WI38 (cell line): Measurements from ENCODE around the gene PDE4D.

Source experiments
- H3K4me3 ChIP-seq: 2 replicates; pipeline ENCODE4 v1.5.1; 2011; ENCODE audit warnings: low read depth, mild to moderate bottlenecking, control low read depth, low read length
- TF ChIP-seq, protein P1 (sequence below): IDR thresholded peaks from 2 replicates; pipeline ENCODE4 v1.5.1; 2012; ENCODE audit warnings: low read depth, mild to moderate bottlenecking, control low read depth, low read length

PDE4D gene

DNA sequence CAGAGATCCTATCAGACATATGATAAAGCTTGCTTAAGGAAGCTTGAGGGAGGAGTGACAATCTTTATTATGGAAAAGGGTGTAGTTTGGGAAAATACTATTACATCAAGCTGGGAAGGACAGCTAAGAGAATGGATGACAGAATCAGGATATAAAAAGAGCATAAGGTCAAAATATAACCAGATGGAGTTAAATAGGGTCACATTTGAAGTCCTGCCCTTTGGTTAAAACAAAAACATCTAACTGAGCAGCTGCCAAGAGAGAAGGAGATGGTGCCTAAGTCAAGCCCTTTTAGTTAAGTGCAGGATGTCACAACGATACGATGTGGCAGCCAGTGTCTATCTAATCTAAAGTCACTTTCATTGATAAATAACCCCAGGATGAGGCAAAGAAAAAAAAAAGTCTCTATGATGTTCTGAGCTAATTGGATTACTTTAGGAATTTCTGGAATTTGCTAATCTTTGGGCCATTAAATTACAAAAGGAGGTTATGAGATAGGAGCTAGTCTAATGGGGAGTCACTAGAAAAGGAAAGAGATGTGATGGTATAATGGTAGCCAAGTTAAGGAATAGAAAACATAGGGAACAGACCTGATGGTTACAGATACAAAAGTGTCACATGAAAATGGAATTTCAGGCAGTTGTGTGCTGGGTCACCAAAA lies 365.2 kb downstream of the PDE4D start:
- no peak overlapping the region for H3K4me3 ChIP-seq
- TF ChIP-seq, protein P1, sequence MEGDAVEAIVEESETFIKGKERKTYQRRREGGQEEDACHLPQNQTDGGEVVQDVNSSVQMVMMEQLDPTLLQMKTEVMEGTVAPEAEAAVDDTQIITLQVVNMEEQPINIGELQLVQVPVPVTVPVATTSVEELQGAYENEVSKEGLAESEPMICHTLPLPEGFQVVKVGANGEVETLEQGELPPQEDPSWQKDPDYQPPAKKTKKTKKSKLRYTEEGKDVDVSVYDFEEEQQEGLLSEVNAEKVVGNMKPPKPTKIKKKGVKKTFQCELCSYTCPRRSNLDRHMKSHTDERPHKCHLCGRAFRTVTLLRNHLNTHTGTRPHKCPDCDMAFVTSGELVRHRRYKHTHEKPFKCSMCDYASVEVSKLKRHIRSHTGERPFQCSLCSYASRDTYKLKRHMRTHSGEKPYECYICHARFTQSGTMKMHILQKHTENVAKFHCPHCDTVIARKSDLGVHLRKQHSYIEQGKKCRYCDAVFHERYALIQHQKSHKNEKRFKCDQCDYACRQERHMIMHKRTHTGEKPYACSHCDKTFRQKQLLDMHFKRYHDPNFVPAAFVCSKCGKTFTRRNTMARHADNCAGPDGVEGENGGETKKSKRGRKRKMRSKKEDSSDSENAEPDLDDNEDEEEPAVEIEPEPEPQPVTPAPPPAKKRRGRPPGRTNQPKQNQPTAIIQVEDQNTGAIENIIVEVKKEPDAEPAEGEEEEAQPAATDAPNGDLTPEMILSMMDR: no peak

DNA sequence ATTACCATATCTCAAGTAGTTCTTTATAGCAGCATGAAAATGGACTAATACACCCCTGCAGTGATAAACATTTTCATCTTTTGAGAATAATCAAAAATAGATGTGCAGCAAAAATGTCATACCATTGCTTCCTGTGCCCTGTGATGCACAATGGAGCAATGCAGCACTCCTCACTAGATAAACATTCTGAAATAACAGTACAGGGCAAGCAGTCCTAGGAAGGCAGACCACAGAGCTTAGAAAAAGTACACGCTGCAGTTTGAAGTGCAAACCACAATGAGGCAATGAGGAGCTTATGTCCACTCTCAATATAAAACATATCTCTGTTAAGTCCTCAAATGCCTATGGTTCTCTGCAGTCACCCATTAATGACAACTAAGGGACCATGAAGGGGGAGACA lies 367.6 kb downstream of the PDE4D start:
- TF ChIP-seq, protein P1: no peak
- H3K4me3 ChIP-seq: no peak overlapping the region

DNA sequence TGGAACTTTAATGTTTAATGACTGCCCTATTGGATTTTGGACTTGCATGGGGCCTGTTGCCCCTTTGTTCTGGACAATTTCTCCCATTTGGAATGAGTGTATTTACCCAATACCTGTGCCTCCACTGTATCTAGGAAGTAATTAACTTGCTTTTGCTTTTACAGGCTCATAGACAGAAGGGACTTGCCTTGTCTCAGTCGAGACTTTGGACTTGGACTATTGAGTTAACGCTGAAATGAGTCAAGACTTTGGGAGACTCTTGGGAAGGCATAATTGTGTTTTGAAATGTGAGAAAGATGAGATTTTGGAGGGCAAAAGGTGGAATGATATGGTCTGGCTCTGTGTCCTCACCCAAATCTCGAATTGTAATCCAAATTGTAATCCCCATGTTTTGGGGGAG lies 368.2 kb downstream of the PDE4D start:
- TF ChIP-seq, protein P1: no peak
- no peak overlapping the region for H3K4me3 ChIP-seq

DNA sequence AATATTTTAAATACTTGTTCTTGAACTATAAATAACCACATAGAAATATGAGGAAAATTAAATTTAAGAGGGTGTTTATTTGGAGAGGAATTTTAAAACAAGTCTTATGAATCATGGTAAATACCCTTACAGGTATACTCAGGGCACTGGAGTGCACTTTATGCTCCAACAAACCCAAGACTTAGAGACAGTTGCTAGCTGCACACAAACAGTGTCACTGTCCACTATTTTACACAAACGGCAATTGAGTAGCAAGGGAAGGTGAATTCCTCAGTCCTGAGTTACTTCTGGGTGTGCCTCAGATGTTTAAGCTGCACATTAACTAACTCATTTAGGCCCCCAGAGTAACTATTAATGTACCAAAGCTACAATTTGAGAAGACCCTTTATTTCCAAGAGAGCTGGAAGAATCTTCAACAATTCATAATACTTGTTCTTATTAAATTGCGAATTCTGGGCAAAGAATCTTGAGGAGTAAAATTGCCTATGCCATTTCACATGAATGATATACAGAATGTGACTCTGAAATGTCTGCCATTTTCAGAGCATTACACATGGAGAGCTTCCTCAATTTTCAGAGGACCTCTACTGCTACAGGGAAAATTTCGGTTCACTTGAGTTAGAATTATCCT lies 371.2 kb downstream of the PDE4D start:
- TF ChIP-seq, protein P1: no peak
- H3K4me3 ChIP-seq: no peak overlapping the region

DNA sequence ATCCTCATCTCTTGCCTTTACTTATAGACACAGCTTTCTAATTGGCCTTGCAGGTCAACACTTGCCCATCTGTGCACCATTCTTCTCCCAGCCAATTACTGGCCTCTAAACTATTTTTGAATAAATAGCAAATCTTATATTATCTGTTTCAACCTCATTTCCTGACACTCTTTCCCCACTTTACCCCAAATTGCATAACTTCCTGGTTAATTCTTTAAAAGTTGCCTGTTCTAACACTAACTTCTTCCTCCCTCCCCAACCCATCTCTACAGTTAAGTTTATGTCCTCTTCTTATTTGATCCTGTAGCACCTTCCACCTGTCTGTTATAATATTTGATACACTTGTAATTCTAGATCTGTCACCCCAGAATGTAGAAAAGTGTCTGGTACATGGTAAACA lies 372.1 kb downstream of the PDE4D start:
- no peak overlapping the region for H3K4me3 ChIP-seq
- TF ChIP-seq, protein P1: no peak

DNA sequence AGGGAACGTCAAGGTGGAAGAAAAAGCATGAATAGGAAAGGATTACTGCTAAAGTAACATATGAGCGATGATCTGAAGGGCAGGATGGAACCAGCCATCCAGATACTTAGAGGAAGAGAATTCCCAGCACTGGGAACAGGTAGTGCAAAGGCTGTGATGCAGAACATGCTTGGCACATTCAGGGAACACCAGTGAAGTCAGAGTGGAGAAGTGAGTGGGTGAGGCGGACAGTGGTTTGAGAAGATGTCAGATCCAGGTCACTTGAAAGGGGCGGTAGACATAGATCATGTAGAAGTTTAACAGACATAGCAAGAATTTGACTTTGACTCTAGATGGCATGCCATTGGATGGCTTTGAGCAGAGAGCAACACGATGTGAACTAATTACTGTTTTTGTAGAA lies 374.2 kb downstream of the PDE4D start:
- H3K4me3 ChIP-seq: no peak overlapping the region
- TF ChIP-seq, protein P1: no peak

DNA sequence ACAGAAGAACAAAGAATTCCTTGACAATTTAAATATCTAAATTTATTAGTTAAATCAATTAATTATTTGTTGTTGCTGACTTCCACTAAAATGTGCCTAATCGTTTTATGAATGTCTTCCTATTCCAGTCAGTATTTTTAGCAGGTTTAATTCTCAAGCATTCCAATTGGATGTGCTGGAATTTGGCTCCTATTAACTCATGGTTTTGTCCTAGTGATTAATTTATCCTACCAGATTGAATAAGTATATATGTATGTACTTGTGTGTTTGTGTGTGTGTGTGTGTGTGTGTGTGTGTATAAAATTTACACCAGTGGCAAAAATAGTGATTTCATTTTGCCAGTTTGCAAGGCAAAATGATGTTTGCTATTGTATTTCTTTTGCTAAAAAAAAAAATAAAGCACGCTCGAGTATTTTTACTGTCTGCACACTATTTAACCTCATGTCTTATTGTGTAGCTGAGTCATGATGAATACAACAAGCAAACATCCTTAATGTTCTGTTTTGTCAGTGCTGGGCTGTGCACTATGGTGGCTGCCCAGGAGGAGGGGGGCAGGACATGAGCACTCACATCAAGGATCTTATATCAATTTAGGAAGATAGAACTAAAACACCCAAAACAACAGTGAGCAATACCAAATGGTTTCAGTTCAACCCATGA lies 375.5 kb downstream of the PDE4D start:
- no peak overlapping the region for H3K4me3 ChIP-seq
- TF ChIP-seq, protein P1: no peak
